ENCODE results near the gene GRAMD1A.
"Not testable (repeated sequence)": the region's sequence is repeated elsewhere in the genome, so short reads cannot be mapped to it uniquely, and the experiment has no call there.

Gene GRAMD1A

DNA sequence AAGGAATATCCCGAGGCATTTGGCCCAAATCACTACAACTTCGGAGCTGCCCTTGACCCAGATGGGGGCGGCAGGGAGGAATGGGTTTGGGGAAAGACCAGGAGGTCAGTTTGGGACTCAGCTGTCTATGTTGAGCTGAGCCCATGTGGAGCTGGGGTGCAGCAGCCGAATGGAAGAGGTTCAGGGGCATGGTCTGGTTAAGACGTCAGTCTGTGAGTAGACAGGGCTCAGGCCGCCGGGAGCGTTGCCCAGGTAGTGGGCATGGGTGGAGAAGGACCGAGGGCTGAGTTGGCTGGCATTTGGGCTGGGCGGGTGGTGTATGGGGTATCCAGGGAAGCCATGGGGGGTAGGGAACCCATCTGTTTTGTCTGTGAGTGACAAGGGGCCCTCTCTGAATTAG lies 20.9 kb downstream of the GRAMD1A start:
- no peak for DNase-seq

DNA sequence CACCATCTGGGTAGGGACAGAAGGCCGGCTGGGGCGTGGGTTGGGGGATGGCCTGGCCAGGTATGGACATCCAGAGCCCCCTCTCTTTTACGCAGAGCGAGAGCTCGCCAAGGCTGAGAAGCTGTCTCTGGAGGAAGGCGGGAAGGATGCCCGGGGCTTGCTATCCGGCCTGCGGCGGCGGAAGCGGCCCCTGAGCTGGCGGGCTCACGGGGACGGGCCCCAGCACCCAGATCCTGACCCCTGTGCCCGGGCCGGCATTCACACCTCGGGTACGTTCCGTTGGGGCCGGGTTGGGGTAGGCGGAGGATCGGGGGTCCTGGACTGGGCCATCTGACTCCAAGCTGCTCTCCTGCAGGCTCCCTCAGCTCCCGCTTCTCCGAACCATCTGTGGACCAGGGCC lies 21.5 kb downstream of the GRAMD1A start:
- no peak for DNase-seq

DNA sequence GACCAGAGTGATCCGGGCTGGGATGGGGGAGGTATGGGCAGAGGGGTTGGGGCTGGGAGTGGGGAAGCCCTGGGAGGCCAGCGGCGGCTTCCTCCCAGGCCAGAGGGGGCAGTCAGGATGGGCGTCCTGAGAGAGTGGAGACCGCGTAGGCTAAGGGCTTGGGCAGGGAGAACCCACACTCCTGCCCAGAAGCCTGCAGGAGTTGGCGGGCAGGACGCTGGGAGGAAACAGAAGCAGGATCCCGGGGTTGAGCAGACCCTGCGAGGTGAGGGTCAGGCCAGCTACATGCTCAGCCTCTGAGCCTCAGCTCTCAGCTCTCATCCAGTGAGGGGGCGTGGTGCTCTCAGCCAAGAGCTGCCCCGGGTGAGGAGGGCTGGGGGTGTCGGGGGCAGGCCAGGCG lies 22.3 kb downstream of the GRAMD1A start:
- DNase-seq: no peak

DNA sequence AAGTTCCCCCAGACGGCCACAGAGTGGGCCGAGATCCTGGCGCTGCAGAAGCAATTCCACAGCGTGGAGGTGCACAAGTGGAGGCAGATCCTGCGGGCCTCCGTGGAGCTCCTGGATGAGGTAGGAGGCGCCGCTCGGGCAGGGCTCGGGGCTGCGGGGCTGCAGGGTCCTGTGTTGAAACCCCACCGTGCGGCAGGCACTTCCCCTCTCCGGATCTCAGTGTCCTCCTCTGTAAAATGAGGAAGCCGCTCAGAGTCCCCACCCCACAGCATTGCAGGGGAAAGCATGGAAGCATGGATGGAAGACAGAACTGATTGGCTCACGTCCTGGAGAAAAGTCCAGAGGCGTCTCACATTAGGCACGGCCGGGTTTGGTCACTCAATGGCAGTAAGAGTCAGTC lies 23.3 kb downstream of the GRAMD1A start:
- DNase-seq: no peak

DNA sequence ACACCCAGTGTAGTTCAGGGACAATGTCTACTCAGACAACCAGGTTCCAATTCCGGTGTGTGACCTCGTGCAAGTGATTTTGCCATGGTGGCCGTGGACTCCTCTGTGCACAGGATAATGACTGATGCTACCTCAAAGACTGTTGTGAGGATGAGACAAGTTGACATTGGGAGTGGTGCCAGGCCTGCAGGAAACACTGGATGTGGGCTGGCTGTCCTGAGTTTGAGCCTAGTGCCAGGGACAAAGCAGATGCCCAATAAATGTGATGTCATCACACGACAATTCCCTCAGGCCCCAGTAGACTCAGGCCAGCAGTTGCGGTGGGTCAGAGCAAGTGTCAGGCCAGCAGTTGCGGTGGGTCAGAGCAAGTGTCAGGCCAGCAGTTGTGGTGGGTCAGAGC lies 24.0 kb downstream of the GRAMD1A start:
- no peak for DNase-seq

DNA sequence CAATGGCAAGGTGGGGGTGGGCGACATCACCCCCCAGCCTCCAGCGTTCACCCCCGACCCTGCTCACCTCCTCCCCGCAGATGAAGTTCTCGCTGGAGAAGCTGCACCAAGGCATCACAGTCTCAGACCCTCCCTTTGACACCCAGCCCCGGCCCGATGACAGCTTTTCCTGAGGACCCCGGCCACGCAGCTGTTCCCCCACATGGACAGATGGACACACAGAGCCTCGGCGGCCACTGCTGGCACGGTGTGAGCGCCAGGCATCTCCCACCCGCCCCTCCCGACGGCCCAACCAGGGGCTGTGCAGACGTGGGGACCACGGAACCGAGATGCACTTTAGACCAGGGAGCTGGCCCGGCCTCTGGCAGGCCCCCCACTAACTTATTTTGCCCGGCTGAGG lies 25.8 kb downstream of the GRAMD1A start:
- no peak for DNase-seq

DNA sequence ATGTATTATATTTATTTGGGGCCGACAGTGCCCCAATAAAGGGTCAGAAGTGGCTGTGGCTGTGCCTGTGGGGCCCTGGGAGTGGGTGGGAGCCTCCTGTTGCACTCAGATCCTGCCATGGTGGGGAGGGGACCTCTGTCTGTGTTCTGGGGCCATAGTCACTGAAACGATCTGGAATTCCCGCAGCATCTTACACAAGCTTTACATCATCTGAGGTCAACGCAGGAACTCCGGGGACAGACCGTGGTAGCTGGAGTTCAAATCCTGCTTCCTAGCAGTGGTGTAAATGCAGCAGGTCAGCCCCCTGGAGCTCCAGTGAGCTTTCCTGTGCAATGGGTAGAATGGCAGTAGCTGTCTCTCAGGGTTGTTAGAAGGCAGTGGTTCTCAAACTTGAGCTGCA lies 26.3 kb downstream of the GRAMD1A start:
- DNase-seq: no peak

DNA sequence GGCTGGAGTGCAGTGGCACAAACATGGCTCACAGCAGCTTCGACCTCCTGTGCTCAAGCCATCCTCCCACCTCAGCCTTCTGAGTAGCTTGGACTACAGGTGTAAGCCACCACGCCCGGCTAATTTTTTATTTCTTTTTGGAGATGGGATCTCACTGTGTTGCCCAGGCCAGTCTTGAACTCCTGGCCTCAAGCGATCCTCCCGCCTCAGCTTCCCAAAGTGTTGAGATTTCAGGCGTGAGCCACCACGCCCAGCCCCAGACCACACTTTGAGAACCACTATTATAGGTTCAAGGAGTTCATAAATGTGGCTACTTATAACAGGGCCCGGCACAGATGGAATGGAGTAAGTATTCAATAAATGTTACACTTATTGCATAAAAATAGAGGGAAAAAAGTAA lies 26.9 kb downstream of the GRAMD1A start:
- DNase-seq: no peak

DNA sequence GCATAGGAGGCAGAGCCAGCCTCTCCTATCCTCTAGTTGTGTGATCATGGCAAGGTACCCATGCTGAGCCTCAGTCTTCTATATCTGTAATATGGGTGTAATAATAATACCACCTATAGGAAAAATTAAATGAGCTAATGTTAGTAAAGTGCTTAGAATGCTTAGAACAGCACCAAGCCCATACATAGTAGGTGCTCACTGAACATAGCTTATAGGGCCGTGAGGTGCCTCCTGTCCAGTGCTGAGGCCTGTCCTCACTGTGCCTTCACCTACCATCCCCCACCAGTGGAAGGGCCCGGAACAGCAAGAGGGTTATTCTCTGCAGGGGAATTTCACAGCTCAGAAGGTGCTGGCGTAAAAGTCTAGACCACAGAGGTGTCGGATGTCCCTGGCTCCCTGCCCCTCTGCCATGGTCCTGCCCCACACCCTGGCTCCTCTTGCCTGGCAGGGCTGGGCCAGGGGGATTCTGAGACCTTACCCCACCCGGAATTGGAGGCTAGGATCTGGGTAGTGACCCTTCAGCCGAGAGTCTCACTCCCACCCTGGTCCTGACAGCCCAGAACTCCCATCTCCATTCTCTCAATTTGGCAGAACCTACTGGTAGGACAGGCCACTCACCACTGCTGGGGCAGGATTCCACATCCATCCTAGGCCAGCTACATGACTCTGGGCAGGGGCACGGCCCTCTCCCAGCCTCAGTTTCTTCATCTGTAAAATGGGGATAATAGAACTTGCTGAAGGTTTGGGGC lies 27.9 kb downstream of the GRAMD1A start:
- DNase-seq: no peak

DNA sequence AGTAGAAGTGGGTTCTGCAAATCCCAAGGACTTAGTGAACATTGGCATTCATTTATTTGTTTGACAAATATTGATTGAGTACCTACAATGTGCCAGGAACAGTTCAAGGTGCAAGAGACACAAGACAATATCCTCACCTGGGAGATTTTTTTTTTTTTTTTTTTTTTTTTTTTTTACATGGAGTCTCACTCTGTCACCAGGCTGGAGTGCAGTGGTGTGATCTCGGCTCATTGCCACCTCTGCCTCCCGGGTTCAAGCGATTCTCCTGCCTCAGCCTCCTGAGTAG lies 28.4 kb downstream of the GRAMD1A start:
- not testable (repeated sequence) for DNase-seq

DNA sequence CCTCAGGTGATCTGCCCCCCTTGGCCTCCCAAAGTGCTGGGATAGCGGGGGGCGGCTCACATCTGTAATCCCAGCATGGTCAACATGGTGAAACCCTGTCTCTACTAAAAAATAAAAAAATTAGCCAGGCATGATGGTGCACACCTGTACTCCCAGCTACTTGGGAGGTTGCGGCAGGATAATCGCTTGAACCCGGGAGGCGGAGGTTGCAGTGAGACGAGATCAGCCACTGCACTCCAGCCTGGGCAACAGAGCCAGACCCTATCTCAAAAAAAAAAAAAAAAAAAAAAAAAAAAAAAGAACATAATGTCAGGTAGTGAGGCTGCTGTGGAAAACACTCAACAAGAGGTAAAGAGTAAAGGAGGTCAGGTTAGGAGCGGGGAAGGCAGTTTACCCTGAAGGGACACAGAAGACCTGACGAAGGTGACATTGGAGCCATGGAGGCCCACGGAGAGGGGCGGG lies 29.2 kb downstream of the GRAMD1A start:
- not testable (repeated sequence) for DNase-seq

DNA sequence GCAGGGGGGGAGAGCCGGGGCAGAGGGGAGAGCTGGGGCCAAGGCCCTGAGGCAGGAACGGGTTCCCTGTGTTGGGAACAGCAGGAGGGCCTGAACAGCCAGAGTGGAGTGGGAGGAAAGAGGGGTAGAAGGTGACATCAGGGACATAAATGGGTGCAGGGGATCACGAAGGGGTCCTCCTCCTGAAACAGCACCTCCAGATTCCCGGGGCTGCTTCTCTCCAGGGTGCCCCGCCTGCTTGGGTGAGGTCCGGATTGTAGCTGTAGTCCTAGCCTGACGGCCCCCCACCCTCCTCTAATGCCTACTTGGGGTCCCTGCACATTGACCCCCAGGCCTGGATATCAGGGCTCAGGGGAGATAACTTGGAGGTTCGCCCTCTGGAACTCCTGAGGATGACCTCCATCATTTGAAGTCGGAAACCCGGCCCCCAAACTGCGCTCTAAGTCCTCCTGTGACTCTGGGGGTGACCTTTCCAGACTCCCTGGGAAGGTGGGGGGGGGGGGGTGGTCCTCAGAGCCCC lies 29.7 kb downstream of the GRAMD1A start:
- DNase-seq: peak; percentile 72

DNA sequence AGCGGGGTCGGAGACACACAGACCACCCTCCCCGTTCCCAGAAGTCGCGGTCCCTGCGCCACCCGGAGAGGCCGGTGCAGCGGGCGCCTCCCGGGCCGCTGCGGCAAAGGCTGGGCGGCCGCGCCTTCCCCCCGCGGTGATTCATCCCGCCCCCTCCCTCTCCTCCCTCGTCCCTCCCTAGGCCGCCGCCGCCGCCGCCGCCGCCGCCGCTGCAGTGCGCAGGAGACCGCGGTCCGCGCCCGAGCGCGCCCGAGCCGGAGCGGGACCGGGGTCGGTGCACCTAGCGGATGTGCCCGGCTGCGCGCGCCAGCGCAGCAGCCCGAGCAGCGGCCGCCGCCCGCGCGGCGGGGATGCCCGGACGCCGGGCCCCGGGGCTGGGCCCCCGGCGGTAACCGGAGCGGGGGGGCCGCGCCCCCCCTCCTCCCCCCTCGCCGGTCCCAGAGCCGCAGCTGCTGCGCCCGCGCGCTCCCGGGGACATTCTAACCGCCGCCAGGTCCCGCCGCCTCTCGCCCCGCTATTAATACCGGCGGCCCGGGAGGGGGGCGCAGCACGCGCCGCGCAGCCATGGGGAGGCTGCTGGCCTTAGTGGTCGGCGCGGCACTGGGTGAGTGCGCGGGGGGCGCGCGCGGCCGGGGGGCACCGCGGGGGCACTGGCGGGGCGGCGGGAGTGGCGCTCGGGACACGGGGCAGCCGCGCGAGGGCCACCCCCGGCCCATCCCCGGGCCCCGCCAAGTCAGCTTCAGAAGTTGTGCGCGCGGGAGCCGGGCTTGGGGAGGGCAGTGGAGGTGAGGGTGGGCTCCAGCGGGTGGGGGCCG lies 30.3 kb downstream of the GRAMD1A start, which contains the start of gene SCN1B:
Gene SCN1B, plus strand, starts transcription at position 214 of the 815 bp plus-strand sequence. Its CDS starts 351 bp downstream, at position 565.
- peak; percentile 92 for DNase-seq

DNA sequence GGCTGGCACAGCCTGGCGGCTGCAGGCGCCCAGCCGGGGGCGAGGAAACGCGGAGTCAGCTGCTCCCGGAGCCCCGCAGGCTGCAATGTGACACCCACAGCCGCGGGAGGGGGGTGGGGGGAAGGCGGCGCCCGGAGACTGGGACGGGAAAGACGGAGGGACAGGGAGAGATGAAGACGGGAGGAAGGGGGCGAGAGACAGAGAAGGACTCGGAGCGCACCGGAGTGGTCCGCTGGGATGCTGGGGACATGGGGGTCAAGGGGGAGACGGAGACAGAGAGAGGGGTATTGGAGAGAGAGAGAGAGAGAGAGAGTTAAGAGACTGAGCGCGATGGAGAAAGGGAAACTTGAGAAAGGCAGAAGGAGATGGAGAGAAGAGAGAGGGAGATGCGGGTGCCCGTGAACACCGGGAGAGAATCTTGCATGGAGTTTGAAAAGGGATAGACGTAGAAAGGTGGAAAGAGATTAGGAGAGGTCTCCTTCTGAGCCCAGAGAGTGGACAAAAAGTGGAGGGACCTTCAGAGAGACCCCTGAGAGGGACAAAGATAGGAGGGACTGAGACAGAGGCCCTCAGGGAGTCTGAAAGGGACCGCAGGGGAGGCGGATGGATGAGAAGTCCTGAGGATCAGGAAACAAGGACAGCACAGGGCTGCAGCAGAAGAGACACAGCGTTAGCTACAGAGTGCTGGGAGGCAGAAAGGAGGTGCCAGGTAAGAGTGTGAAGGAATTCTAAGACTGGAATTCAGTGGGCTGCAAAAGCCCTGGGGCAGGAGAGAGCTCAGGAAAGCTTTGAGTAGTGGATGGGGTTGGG lies 31.2 kb downstream of the GRAMD1A start:
- peak; percentile 79 for DNase-seq

DNA sequence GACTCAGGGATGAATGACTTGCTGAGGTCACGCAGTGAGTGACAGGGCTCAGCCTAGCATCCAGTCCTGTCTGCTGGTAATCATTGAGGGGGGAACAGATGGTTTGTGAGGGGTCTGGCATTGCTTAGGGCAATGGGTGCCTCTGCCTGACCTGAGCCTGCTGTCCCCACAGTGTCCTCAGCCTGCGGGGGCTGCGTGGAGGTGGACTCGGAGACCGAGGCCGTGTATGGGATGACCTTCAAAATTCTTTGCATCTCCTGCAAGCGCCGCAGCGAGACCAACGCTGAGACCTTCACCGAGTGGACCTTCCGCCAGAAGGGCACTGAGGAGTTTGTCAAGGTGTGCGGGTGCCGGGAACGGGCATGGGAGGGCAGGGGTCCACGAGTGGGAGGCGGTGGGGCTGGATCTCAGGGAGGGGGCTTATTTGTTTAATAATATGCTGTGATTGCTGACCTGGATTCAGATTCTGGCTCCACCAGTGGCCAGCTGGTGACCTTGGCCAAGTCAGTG lies 32.3 kb downstream of the GRAMD1A start:
- no peak for DNase-seq

DNA sequence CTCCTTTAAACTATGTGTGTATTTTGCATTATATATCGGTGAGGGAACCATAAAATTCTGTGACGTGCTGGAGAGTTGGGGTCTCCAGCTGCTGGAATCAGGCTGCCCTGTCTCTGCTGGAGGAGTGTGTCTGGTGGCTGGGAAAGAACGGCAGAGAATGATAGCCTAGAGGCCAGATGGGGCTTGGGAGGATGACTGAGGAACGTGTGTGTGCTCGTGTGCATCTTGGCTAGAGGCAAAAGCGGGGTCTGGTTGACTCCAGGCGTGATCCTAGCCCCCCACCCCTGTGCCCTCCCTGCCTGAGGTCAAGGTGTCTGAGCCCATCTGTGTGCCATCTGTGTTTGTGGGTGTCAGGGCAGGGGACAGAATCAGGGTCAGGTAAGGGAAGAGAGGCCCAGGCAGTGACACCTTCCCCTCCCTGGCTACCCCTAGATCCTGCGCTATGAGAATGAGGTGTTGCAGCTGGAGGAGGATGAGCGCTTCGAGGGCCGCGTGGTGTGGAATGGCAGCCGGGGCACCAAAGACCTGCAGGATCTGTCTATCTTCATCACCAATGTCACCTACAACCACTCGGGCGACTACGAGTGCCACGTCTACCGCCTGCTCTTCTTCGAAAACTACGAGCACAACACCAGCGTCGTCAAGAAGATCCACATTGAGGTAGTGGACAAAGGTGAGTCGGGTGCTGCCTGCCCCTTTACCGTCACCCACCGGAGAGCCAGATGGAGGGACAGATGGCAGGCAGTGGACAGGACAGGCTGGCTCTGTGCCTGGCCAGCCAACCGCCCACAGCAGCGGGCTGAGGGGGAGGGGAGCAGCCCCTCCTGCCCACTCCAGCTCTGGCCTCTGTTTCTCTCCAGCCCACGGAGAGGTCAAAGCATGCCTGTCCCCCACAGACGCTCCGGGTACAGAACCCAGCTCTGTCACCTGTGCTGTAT lies 33.2 kb downstream of the GRAMD1A start:
- DNase-seq: no peak

DNA sequence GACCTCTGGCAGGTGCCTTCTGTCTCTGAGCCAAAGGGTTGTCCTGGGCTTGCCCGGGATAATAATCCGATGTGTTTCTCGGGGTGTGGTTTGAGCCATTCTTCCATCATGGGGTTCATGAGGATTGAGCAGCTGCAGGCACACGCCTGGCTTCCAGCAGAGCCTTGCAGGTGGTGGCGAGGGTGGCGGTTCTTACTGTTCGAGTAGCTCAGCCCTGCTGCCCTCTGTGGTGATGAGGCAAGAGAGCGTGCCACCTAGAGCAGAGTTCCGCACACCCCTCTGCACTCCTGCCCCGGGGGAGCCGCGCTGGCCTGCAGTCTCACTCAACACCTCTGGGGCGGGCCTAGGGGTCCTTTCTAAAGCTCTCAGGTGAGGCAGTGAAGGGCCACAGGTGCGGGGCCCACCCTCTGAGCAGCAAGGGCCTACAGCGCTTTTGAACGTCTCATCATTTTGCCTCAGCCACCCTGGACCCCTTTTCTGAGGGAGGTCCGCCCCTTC lies 33.9 kb downstream of the GRAMD1A start:
- no peak for DNase-seq

DNA sequence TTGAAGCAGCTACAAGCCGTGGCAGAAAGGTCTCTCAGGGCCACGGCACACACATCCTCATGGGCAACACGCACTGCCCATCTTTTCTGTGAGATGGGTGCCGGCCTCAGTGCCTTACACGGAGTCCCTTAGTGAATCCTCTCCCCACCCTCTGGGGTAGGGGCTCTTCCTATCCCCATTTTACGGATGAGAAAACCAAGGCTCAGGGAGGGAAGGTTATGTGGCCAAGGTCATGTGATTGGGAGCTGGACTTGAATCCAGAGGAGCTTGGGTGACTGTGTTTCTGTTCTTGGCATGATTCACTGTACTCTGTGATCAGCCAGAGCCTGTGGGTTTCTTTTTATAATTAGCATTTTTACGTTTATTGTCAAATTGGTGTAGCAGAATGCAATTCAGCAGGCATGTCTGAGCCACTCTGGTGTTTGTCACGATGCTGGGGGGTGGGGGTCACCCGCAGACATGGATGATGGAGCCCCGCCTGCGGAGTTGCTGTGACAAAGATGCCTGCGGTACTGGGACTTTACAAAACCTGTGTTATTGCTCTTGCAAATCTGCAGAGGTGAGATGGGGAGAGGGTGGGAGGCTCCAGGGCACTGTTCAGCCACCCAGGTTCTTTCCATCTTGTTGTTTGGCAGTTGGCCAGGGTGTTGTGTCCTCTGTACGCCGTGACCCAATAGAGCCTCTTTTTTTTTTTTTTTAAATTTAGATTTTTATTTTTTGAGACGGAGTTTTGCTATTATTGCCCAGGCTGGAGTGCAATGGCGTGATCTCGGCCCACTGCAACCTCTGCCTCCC lies 34.7 kb downstream of the GRAMD1A start:
- no peak for DNase-seq

DNA sequence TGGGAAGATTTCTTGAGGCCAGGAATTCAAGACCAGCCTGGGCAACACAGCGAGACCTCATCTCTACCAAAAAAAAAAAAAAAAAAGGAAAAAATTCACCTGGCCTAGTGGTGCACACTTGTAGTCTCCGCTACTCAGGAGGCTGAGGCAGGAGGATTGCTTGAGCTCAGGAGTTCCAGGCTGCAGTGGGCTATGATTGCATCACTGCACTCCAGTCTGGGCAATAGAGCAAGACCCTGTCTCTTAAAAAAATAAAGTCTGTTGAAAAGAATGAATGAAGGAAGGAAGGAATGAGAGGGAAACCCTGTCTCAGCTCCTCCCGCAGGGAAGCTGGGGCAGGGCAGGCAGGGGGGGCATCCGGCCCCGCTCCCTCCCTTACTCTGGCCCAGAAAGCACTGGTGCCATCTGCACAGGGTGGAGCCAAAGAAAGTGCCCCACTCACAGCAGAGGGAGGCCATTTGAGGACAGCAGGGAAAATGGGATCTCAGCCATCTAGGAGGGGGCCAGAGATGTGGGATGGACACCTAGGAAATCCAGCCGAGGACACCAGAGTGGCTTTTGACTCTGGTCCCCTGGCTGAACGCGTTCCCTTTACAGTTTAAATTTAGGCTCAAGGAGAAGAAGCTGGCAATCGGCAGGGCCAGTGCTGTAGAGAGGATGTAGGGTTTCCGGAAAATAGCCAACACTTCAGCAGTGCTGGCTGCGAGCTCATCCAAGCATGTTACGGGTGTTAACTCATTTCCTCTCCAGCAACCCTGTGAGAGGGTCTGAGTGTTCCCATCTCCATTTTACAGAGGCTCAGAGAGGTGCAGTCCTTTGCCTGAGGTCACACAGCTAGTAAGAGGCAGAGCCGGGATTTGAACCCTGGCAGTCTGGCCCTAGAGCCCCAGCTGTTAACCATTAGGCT lies 37.8 kb downstream of the GRAMD1A start:
- DNase-seq: no peak
